ENCODE results near the gene ELK3. TPM values are rescaled to one million over a fixed set of nuclear protein-coding genes. Genes with fewer than 3 reads are reported as not detected.

ELK3 gene
- total RNA-seq, 2 experiments from 2014 or later, result 7.7 TPM

GRCh38 chr12:96208346-96208745, 14.2 kb downstream of the ELK3 start:
- ATAC-seq, result no peak
- Mint-ChIP-seq H3K4me1 (ENCODE audit: low read depth) (peaks cover 84% of the 10 kb centered on the region), H3K36me3 (ENCODE audit: low read depth) (peaks cover 26% of the 10 kb centered on the region), H3K27me3 (no peaks in the 10 kb centered on the region), H3K9me3 (no peaks in the 10 kb centered on the region), H3K27ac (no peak overlapping the region), H3K4me3 (no peak overlapping the region)
- DNase-seq, result no peak
- ChIA-PET POLR2A (interaction anchor here (1.4 to 1.8 kb wide), 2 partner anchors 13 kb away, joined by 3 to 4 read pairs; no protein-coding TSS in a partner anchor), CTCF (interaction anchor here (5.1 to 5.5 kb wide), 2 partner anchors 8 to 149 kb away, joined by 39 to 43 read pairs; no protein-coding TSS in a partner anchor)
- intact Hi-C loops (cut with micrococcal nuclease), result no loop called here
- no peak for TF ChIP-seq CTCF (IDR thresholded peaks at IDR 0.05)

- CTCF ChIA-PET, result interaction anchor here (0.6 to 5.5 kb wide), 3 partner anchors 9 to 193 kb away, joined by 3 to 43 read pairs (median 39); no protein-coding TSS in a partner anchor
- no peak for ATAC-seq
- POLR2A ChIA-PET, result interaction anchor here (0.6 to 1.8 kb wide), 4 partner anchors 12 to 607 kb away, joined by 3 to 4 read pairs (median 4); no protein-coding TSS in a partner anchor
Measured at GRCh38 chr12:96208801-96209549, 14.8 kb downstream of the ELK3 start.

GRCh38 chr12:96210376-96211055, 16.3 kb downstream of the ELK3 start:
- Mint-ChIP-seq H3K27me3 (no peaks in the 10 kb centered on the region), H3K4me3 (peak overlapping the region; percentile 71), H3K36me3 (ENCODE audit: low read depth) (peaks cover 18% of the 10 kb centered on the region), H3K9me3 (no peaks in the 10 kb centered on the region), H3K27ac (peak overlapping the region; percentile 94), H3K4me1 (ENCODE audit: low read depth) (peaks cover 86% of the 10 kb centered on the region)
- DNase-seq (peak; percentile 68), ATAC-seq (peak; percentile 62)
- ChIA-PET CTCF (interaction anchor here (0.7 to 5.5 kb wide), 9 partner anchors 10 to 235 kb away, joined by 3 to 43 read pairs (median 4); no protein-coding TSS in a partner anchor), POLR2A (interaction anchor here (0.7 to 3.0 kb wide), 13 partner anchors 9 to 189 kb away, joined by 3 to 11 read pairs (median 3); partner anchors contain the start of gene CDK17)
- intact Hi-C loops (cut with micrococcal nuclease), result no loop called here
- TF ChIP-seq CTCF (IDR thresholded peaks at IDR 0.05), result no peak

More at GRCh38 chr12:96208801-96209549, 14.8 kb downstream of the ELK3 start:
- Mint-ChIP-seq H3K36me3 (ENCODE audit: low read depth) (peaks cover 24% of the 10 kb centered on the region), H3K27ac (peak overlapping the region; percentile 43), H3K27me3 (no peaks in the 10 kb centered on the region), H3K4me1 (ENCODE audit: low read depth) (peaks cover 90% of the 10 kb centered on the region), H3K9me3 (no peaks in the 10 kb centered on the region), H3K4me3 (peak overlapping the region; percentile 9)
- no peak for DNase-seq
- intact Hi-C loops (cut with micrococcal nuclease), result no loop called here
- TF ChIP-seq CTCF (IDR thresholded peaks at IDR 0.05), result no peak

GRCh38 chr12:96211988-96212387, 17.8 kb downstream of the ELK3 start:
- CTCF ChIA-PET, result interaction anchor here (0.8 to 5.5 kb wide), 12 partner anchors 12 to 277 kb away, joined by 3 to 43 read pairs (median 8); partner anchors contain the start of genes AMDHD1, CCDC38, CDK17 and CFAP54
- no peak for DNase-seq
- intact Hi-C loops (cut with micrococcal nuclease), result no loop called here
- peaks cover 14% of the 10 kb centered on the region for H3K36me3 Mint-ChIP-seq (ENCODE audit: low read depth)
- no peak for TF ChIP-seq CTCF (IDR thresholded peaks at IDR 0.05)
- H3K4me3 Mint-ChIP-seq, result peak overlapping the region; percentile 52
- H3K27ac Mint-ChIP-seq, result peak overlapping the region; percentile 94
- H3K4me1 Mint-ChIP-seq (ENCODE audit: low read depth), result peaks cover 75% of the 10 kb centered on the region
- ATAC-seq, result no peak
- POLR2A ChIA-PET, result interaction anchor here (1.3 to 3.0 kb wide), 7 partner anchors 13 to 188 kb away, joined by 3 to 11 read pairs (median 6); partner anchors contain the start of gene CDK17
- no peaks in the 10 kb centered on the region for H3K27me3 Mint-ChIP-seq
- H3K9me3 Mint-ChIP-seq, result no peaks in the 10 kb centered on the region

Data from activated CD8-positive, alpha-beta T cell treated with anti-CD3 and anti-CD28 coated beads for 36 hours (primary cell).